ENCODE data around the gene ATP5F1B. TPM values are rescaled to one million over a fixed set of nuclear protein-coding genes. Genes with fewer than 3 reads are reported as not detected.

The ATP5F1B gene
- total and polyA plus RNA-seq, 9 of the 15 experiments (the other 6 are each of a cell fraction or from before 2014, with no cell fraction given): 908 to 3,125 (median 1,482) TPM

DNA sequence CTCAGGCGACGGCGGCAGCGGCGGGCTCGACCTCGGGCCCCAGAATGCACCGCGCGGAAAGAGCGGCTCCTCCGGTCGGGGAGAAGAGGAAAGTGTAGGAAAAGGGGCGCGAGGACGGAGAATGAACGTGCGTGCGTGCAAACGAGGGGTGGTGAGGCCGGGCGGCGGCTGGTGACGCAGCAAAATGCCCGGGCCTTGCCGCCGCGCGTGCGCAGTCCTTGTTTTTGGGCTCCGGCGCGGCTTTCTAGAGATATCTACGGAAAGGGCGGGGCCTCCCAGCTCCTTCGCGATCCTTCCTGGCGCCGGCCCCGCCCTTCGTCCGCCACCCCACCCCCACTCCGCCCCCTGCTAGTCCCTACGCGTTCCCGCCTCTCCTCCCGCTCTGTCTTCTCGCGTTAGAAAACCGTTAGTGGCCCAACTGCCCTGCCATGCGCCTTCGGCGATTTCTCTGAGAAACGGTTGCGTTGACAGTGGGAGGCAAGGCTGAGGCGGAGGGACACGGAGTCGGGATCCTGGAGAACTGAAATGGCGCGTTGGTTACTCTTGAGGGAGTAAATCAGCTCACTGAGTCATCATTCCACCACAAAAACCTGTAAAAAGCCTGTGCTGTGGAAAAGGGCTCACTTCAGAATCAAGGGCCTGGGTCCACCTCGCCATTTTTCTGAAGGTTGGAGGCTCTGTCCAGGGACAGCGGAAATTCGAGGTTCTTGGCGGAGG, 42.5 kb upstream of the ATP5F1B start, which contains the start of gene PTGES3 (continued):
- no peak; the same call in 1 of the 2 replicates for TF ChIP-seq ZBTB7A (IDR thresholded peaks at IDR 0.05; ENCODE audit: borderline replicate concordance, control insufficient read depth, low read depth, low read length)
- TF ChIP-seq, protein P1, sequence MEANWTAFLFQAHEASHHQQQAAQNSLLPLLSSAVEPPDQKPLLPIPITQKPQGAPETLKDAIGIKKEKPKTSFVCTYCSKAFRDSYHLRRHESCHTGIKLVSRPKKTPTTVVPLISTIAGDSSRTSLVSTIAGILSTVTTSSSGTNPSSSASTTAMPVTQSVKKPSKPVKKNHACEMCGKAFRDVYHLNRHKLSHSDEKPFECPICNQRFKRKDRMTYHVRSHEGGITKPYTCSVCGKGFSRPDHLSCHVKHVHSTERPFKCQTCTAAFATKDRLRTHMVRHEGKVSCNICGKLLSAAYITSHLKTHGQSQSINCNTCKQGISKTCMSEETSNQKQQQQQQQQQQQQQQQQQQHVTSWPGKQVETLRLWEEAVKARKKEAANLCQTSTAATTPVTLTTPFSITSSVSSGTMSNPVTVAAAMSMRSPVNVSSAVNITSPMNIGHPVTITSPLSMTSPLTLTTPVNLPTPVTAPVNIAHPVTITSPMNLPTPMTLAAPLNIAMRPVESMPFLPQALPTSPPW (CRISPR knock-in tag; IDR thresholded peaks at IDR 0.05): peak; percentile 79
- TF ChIP-seq KDM4B (IDR thresholded peaks at IDR 0.05; ENCODE audit: borderline replicate concordance in 2 of 2, low read depth in 1 of 2): 0 out of 4 replicates have a peak, but pooled peaks of 1 of the 2 experiments have one; percentile 28
- no peak; the same call in 1 of the 2 replicates for TF ChIP-seq ZEB2 (IDR thresholded peaks at IDR 0.05)
- TF ChIP-seq BMI1 (IDR thresholded peaks at IDR 0.05; ENCODE audit: low read length): 0 out of 2 replicates have a peak, but pooled peaks have one; percentile 31
- TF ChIP-seq, protein P2, sequence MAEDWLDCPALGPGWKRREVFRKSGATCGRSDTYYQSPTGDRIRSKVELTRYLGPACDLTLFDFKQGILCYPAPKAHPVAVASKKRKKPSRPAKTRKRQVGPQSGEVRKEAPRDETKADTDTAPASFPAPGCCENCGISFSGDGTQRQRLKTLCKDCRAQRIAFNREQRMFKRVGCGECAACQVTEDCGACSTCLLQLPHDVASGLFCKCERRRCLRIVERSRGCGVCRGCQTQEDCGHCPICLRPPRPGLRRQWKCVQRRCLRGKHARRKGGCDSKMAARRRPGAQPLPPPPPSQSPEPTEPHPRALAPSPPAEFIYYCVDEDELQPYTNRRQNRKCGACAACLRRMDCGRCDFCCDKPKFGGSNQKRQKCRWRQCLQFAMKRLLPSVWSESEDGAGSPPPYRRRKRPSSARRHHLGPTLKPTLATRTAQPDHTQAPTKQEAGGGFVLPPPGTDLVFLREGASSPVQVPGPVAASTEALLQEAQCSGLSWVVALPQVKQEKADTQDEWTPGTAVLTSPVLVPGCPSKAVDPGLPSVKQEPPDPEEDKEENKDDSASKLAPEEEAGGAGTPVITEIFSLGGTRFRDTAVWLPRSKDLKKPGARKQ (CRISPR knock-in tag; IDR thresholded peaks at IDR 0.05): no peak
- TF ChIP-seq, protein P3, sequence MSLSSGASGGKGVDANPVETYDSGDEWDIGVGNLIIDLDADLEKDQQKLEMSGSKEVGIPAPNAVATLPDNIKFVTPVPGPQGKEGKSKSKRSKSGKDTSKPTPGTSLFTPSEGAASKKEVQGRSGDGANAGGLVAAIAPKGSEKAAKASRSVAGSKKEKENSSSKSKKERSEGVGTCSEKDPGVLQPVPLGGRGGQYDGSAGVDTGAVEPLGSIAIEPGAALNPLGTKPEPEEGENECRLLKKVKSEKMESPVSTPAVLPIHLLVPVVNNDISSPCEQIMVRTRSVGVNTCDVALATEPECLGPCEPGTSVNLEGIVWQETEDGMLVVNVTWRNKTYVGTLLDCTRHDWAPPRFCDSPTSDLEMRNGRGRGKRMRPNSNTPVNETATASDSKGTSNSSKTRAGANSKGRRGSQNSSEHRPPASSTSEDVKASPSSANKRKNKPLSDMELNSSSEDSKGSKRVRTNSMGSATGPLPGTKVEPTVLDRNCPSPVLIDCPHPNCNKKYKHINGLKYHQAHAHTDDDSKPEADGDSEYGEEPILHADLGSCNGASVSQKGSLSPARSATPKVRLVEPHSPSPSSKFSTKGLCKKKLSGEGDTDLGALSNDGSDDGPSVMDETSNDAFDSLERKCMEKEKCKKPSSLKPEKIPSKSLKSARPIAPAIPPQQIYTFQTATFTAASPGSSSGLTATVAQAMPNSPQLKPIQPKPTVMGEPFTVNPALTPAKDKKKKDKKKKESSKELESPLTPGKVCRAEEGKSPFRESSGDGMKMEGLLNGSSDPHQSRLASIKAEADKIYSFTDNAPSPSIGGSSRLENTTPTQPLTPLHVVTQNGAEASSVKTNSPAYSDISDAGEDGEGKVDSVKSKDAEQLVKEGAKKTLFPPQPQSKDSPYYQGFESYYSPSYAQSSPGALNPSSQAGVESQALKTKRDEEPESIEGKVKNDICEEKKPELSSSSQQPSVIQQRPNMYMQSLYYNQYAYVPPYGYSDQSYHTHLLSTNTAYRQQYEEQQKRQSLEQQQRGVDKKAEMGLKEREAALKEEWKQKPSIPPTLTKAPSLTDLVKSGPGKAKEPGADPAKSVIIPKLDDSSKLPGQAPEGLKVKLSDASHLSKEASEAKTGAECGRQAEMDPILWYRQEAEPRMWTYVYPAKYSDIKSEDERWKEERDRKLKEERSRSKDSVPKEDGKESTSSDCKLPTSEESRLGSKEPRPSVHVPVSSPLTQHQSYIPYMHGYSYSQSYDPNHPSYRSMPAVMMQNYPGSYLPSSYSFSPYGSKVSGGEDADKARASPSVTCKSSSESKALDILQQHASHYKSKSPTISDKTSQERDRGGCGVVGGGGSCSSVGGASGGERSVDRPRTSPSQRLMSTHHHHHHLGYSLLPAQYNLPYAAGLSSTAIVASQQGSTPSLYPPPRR (CRISPR knock-in tag; IDR thresholded peaks at IDR 0.05; ENCODE audit: borderline replicate concordance): peak; percentile 25; the same call in 1 of the 2 replicates
- TF ChIP-seq, protein P4, sequence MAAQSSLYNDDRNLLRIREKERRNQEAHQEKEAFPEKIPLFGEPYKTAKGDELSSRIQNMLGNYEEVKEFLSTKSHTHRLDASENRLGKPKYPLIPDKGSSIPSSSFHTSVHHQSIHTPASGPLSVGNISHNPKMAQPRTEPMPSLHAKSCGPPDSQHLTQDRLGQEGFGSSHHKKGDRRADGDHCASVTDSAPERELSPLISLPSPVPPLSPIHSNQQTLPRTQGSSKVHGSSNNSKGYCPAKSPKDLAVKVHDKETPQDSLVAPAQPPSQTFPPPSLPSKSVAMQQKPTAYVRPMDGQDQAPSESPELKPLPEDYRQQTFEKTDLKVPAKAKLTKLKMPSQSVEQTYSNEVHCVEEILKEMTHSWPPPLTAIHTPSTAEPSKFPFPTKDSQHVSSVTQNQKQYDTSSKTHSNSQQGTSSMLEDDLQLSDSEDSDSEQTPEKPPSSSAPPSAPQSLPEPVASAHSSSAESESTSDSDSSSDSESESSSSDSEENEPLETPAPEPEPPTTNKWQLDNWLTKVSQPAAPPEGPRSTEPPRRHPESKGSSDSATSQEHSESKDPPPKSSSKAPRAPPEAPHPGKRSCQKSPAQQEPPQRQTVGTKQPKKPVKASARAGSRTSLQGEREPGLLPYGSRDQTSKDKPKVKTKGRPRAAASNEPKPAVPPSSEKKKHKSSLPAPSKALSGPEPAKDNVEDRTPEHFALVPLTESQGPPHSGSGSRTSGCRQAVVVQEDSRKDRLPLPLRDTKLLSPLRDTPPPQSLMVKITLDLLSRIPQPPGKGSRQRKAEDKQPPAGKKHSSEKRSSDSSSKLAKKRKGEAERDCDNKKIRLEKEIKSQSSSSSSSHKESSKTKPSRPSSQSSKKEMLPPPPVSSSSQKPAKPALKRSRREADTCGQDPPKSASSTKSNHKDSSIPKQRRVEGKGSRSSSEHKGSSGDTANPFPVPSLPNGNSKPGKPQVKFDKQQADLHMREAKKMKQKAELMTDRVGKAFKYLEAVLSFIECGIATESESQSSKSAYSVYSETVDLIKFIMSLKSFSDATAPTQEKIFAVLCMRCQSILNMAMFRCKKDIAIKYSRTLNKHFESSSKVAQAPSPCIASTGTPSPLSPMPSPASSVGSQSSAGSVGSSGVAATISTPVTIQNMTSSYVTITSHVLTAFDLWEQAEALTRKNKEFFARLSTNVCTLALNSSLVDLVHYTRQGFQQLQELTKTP (IDR thresholded peaks at IDR 0.05; ENCODE audit: low read depth in 1 of 2, partially characterized antibody in 2 of 2): peak; percentile 66 to 84
- no peak for TF ChIP-seq SP2 (IDR thresholded peaks at IDR 0.05; ENCODE audit: extremely low read depth, low read depth, low read length, poor library complexity, severe bottlenecking)
- TF ChIP-seq TFAM (CRISPR knock-in tag; conservative IDR thresholded peaks at IDR 0.05): no peak
- TF ChIP-seq, protein P5, sequence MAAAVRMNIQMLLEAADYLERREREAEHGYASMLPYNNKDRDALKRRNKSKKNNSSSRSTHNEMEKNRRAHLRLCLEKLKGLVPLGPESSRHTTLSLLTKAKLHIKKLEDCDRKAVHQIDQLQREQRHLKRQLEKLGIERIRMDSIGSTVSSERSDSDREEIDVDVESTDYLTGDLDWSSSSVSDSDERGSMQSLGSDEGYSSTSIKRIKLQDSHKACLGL (CRISPR knock-in tag; IDR thresholded peaks at IDR 0.05; ENCODE audit: borderline replicate concordance, poor library complexity, severe bottlenecking): peak; percentile 67
- no peak for TF ChIP-seq ZNF133 (CRISPR knock-in tag; IDR thresholded peaks at IDR 0.05)
